HG03045 (cell line): ENCODE measurements around the gene CD84.
"Not testable (repeated sequence)": the region's sequence is repeated elsewhere in the genome, so short reads cannot be mapped to it uniquely, and the experiment has no call there.

ENCODE experiments used
- ATAC-seq: cut with Tn5 transposase; IDR thresholded peaks from one replicate; pipeline ENCODE4 v1.9.1; 2021; ENCODE audit warnings: mild to moderate bottlenecking, moderate library complexity; ENCODE audit not compliant: unreplicated experiment

Gene CD84

DNA sequence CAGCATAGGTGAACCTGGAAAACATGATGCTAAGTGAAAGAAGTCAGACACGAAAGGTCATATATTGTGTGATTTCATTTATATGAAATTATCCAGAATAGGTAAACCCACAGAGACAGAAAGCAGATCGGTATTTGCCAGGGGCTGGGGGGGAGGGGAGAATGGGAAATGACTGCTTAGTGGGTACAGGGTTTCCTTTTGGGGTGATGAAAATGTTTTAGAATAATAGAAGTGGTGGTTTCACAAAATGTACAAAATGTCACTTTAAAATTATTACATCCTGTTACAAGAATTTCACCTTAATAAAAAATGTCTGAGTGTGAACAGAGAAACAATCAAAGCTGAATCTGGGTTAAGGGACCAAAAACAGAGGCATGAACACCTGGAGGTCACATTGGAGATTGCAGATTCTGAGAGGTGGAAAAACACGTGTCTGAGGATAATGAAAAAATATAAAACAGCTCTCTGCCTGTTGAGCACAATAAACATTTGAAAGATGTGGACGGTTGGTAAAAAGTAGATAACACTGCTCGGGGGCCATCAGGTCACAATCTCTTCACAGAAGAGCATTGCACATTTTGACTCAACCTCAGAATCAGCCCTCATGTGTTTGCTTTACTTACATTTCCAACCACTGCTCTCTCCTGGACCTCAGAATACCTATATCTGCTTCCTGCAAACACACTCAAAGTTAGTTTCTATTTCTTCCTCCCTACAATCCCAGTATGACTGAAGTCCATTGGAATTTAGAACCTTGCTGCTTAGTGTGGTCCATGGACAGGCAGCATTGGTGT, 59.5 kb downstream of the CD84 start:
- no peak for ATAC-seq

DNA sequence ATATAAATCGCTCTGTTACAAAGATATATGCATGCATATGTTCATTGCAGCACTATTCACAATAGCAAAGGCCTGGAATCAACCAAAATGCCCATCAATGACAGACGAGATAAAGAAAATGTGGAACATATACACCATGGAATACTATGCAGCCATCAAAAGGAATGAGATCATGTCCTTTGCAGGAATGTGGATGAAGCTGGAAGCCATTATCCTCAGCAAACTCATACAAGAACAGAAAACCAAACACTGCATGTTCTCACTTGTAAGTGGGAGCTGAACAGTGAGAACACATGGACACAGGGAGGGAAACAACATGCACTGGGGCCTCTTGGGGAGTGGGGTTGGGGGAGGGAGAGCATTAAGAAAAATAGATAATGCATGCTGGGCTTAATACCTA, 61.8 kb downstream of the CD84 start:
- not testable (repeated sequence) for ATAC-seq

DNA sequence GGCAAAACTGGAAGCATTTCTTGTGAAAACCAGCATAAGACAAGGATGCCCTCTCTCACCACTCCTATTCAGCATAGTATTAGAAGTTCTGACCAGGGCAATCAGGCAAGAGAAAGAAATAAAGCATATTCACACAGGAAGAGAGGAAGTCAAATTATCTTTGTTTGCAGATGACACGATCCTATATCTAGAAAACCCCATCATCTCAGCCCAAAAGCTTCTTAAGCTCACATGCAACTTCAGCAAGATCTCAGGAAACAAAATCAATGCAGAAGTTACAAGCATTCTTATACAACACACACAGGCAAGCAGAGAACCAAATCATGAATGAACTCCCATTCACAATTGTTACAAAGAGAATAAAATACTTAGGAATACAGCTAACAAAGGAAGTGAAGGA, 63.4 kb downstream of the CD84 start:
- ATAC-seq: not testable (repeated sequence)

DNA sequence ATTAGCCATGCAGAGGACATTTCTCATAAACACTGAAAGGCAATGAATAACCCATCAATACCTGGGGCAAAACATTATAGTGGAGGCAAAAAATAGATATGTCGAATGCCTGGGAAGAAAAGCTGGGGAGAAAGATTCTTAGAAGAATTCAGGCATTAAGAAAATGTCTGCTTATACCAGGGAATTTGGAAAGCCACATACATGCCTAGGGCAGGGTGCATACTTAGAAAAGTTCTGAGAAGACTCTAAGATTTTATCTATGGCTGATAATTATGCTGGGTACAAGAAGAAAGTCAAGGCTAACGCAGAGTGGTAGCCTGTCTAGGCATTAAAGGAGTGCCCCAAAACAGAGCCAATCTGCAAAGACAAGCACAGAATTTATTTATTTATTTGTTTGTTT, 74.6 kb downstream of the CD84 start:
- no peak for ATAC-seq

DNA sequence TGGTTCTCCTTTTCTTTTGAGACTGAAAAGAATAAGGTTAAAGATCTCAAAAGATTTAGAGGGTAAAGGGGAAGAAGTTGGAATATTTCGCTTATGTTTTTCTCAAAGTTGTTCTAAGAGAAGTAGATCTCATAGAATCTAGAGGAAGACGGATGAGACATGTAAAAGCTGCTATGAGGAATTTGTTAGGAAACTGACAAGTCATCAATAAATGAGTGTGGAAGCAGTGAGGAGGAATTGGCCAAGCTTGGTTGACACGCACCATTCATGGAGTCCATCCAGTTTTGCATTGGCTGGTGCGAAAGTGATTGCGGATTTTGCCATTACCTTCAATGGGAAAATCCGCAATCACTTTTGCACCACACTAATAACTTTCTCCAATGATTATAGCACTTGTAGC, 76.2 kb downstream of the CD84 start:
- ATAC-seq: no peak

DNA sequence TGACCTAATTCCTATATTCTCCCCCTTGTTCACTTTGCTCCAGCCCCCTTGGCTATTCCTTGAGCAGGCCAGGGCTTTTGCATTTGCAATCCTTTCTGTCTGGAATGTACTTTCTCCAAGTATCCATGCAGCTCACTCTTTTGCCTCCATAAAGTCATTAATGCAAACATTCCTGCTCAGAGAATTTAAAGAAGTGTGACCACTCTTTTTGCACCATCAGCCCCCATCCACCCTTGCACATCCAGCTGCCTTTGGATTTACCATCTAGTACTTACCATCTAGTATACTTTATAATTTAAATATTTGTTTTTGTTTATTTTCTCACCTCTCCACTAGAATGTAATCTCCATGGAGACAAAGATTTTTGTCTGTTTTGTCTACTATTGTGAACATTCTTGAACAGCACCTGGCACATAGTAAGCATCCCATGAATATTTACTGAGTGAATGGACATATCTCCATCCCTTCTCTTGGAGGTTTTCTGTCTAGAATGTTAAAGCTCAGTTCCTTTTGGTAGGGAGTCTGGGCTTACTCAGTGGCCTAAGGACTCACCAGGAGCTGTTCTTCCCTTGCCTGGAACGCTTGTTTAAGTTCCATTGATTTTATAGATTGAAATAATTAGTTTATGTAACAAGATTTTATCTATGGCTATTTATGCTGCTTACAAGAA, 78.8 kb downstream of the CD84 start:
- ATAC-seq: no peak

DNA sequence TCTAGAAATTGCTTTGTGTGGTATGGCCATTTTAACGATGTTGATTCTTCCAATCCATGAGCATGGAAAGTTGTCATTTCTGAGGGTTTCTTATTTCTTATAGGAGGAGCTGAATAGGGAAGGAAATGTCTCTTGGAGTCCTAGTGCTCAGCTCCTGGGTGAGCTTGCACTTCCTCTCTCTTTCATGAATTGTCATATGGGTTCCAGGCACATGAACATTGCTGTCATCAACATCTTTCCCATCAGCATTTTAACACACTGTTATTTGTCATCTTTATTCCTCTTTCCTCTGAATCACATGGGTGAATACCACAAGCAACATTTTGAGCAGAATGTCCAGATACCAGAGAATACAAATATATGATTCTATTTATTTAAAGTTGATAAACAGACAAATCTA, 79.7 kb downstream of the CD84 start:
- ATAC-seq: no peak

DNA sequence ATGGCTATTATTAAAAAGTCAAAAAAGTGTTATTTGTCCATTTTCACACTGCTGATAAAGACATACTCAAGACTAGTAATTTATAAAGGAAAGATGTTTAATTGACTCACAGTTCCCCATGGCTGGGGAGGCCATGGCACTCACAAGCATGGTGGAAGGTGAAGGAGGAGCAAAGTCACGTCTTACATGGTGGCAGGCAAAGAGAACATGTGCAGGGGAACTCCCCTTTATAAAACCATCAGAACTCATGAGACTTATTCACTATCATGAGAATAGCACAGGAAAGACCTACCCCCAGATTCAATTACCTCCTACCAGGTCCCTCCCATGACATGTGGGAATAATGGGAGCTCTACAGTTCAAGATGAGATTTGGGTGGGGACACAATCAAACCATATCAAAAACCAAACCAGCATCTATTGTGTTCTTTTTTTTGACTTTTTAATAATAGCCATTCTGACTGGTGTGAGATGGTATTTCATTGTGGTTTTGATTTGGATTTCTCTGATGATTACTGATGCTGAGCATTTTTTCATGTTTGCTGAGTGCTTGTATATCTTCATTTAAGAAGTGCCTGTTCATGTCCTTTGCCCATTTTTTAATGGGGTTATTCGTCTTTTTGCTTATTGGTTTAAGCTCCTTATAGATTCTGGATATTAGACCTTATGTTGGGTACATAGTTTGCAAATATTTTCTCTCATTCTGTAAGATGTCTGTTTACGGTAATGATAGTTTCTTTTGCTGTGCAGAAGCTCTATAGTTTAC, 80.8 kb downstream of the CD84 start:
- ATAC-seq: not testable (repeated sequence)

DNA sequence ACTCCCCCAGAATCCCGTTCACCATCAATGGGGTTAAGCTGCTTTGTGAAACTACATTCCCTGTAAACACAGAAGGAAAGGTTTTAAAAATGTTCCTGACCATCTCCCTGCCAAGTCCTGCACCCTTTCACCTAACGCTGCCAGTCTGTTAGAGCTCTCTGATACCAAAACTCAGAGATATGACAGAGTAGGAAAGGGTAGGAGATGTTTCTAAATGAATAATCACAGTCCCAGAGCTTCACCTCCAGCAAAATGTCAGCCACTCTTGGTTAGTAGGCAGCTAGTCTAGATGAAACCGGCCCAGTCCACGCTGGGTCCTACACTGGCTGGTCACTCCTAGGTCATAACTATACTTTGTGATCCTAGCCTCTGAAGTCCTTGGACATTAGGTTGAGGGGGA, 83.0 kb downstream of the CD84 start:
- no peak for ATAC-seq

DNA sequence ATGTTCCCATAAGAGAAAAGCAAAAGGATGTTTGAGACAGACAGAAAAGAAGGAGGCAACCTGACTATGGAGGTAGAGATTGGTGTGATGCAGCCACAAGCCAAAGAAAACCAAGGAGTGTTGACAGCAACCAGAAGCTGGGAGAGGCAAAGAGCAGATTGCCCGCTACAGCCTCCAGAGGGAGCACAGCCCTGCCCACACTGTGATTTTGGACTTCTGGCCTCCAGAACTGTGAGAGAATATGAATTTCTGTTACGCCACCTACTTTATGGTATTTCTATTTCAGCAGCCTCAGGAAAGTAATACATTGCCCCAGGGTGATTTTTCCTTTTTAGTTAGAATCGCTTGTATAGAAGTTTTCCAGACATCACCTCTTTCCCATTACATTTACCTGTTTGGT, 84.7 kb downstream of the CD84 start:
- no peak for ATAC-seq

DNA sequence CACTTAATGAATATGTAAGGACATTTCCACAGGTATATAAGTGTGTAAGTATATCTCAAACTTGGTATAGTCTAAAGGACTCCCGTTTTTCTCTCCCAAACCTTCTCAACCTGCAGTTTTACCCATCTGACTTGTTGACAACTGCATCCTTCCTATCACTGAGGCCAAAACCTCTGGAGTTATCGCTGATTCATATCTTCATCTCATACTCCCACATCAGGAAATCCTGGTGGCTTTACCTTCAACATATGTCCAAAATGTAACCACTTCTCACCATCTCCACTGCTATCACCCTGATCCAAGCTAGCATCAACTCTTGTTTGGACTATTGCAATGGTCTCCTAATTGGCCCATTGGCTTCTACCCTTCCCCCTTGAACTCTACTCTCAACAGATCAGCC, 86.7 kb downstream of the CD84 start:
- no peak for ATAC-seq

DNA sequence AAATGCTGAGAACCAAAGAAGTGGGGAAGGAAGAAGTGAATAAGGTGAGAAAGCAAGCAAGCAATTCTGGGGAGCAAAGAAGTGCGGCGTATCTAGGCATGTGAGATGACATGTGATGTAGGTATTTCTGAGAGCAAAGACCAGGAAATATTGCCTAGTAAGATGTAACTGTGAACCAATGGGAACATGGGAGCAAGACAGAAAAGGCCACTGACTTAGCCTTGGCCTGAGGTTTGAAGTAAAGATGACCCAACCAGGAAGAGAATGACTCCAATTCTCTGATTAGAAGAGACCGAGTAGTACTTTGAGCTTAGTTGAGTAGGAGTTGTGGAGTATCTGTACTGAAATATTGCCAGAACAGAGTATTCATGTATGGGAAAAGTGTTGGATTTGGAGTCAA, 87.3 kb downstream of the CD84 start:
- ATAC-seq: no peak
